ENCODE measurements around the gene CBLB. TPM values are rescaled to one million over a fixed set of nuclear protein-coding genes. Genes with fewer than 3 reads are reported as not detected.
A peak's percentile ranks its signal among the peaks of the same experiment; 100 is the strongest.

The CBLB gene
- polyA plus RNA-seq, 2 of the 4 experiments (the other 2 are of a cell fraction) = 6.8 to 16.2 TPM

DNA sequence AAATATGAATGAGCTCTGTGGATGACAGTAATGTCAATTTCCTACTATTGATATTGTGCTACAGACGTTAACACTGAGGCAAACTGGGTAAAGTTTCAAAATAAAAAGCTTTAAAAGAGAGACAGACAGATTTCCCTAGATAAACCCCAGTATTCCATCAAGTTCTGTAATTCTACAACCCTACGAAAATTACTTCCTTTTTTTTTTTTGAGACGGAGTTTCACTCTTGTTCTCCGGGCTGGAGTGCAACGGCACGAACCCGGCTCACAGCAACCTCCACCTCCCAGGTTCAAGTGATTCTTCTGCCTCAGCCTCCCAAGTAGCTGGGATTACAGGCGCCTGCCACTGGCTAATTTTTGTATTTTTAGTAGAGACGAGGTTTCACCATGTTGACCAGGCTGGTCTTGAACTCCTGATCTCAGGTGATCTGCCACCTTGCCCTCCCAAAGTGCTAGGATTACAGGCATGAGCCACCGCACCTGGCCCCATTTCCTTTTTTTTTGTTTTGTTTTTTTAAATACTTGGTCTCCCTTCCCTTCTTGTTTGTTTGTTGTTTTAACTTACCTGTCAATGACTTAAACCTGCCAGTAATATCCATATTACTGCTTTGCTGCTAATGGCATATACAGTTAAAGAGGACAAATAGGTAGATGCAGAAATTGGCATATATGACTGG is 57.2 kb downstream of the CBLB start:
- no peak for TF ChIP-seq ZNF302 (CRISPR knock-in tag; IDR thresholded peaks at IDR 0.05)
- TF ChIP-seq, protein P1, sequence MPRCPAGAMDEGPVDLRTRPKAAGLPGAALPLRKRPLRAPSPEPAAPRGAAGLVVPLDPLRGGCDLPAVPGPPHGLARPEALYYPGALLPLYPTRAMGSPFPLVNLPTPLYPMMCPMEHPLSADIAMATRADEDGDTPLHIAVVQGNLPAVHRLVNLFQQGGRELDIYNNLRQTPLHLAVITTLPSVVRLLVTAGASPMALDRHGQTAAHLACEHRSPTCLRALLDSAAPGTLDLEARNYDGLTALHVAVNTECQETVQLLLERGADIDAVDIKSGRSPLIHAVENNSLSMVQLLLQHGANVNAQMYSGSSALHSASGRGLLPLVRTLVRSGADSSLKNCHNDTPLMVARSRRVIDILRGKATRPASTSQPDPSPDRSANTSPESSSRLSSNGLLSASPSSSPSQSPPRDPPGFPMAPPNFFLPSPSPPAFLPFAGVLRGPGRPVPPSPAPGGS (IDR thresholded peaks at IDR 0.05) = no peak
- TF ChIP-seq NR3C1 (IDR thresholded peaks at IDR 0.05) = no peak
- TF ChIP-seq, protein P2, sequence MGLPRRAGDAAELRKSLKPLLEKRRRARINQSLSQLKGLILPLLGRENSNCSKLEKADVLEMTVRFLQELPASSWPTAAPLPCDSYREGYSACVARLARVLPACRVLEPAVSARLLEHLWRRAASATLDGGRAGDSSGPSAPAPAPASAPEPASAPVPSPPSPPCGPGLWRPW (IDR thresholded peaks at IDR 0.05) = no peak
- TF ChIP-seq FOXS1 (CRISPR knock-in tag; IDR thresholded peaks at IDR 0.05) = no peak
- TF ChIP-seq MAFK (IDR thresholded peaks at IDR 0.05; ENCODE audit: partially characterized antibody) = no peak
- no peak for TF ChIP-seq GATA3 (IDR thresholded peaks at IDR 0.05; ENCODE audit: borderline replicate concordance)
- TF ChIP-seq JUN (IDR thresholded peaks at IDR 0.05) = no peak
- TF ChIP-seq, protein P3, sequence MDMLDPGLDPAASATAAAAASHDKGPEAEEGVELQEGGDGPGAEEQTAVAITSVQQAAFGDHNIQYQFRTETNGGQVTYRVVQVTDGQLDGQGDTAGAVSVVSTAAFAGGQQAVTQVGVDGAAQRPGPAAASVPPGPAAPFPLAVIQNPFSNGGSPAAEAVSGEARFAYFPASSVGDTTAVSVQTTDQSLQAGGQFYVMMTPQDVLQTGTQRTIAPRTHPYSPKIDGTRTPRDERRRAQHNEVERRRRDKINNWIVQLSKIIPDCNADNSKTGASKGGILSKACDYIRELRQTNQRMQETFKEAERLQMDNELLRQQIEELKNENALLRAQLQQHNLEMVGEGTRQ (IDR thresholded peaks at IDR 0.05) = no peak
- TF ChIP-seq CEBPB (IDR thresholded peaks at IDR 0.05) = no peak
- TF ChIP-seq POLR2A (IDR thresholded peaks at IDR 0.05; ENCODE audit: low read length) = no peak
- TF ChIP-seq CBX8 (IDR thresholded peaks at IDR 0.05) = no peak
- TF ChIP-seq, protein P4, sequence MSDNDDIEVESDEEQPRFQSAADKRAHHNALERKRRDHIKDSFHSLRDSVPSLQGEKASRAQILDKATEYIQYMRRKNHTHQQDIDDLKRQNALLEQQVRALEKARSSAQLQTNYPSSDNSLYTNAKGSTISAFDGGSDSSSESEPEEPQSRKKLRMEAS (IDR thresholded peaks at IDR 0.05) = no peak
- no peak for TF ChIP-seq RAD21 (conservative IDR thresholded peaks at IDR 0.05 in 1 of 2, IDR thresholded peaks at IDR 0.05 in 1 of 2)
- TF ChIP-seq HOXB13 (CRISPR knock-in tag; IDR thresholded peaks at IDR 0.05; ENCODE audit: low read depth) = no peak
- ChIA-PET CTCF (no interaction called here), POLR2A (no interaction called here)
- Histone ChIP-seq H3K9me3 (no peaks in the 10 kb centered on the region), H3K4me2 (peak overlapping the region; percentile 43; the same call in 2 of the 3 replicates), H3K4me1 (peaks cover 53% of the 10 kb centered on the region), H3K4me3 (no peak overlapping the region), H3K27ac (peak overlapping the region in 1 of 2 experiments; percentile 37; a peak in 2 of 6 replicates)
- WGBS (ENCODE audit: missing lambda C conversion rate) = 70% methylated on average over 10 of the region's 10 CpGs
- ATAC-seq (no peak), FAIRE-seq (no peak), DNase-seq (ENCODE audit: low read depth in 1 of 2, low spot score in 1 of 2) (no peak)

DNA sequence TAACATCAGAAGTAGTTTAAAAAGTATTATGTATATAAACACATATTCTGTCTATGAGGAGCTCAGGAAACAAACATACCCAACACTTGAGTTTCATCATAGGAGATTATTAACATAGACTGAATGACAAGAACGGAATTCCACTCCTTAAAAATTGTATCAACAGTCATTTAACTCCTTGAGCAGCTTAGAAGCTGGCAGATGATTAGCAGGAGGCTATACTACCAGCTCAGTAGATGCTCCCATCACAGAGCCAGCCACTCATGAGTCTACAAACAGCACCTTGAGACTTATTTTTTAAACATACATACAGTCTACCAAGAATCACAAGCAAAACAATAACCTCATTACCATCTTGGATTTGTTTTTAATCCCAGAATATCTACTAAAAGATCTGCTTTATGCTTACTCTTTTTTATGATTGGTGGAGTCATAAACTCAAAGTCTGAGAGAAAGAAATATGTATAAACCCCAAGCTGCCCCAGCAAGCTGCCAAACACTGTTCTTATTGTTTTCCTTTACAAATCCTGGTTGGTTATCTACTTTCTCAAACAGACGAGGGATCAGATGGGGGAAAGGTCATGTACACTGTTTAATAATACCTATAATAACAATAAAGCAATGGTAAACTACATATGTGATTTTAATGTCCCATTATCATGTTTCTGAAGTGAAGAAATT is 59.5 kb downstream of the CBLB start:
- ChIA-PET POLR2A (no interaction called here), CTCF (no interaction called here)
- ATAC-seq (peak in 1 of 2 experiments; percentile 58; a peak in 3 of 6 replicates), DNase-seq (ENCODE audit: low read depth in 1 of 2, low spot score in 1 of 2) (no peak), FAIRE-seq (peak; percentile 39)
- Histone ChIP-seq H3K4me3 (no peak overlapping the region), H3K4me1 (peaks cover 68% of the 10 kb centered on the region), H3K9me3 (no peaks in the 10 kb centered on the region), H3K4me2 (peak overlapping the region; percentile 23), H3K27ac (peak overlapping the region; percentile 0 to 48; a peak in 3 of 6 replicates)
- TF ChIP-seq KDM1A (IDR thresholded peaks at IDR 0.05; ENCODE audit: low read depth) (no peak), EHF (CRISPR knock-in tag; IDR thresholded peaks at IDR 0.05) (no peak), CBX2 (IDR thresholded peaks at IDR 0.05; ENCODE audit: borderline replicate concordance, low read depth) (no peak), EP300 (IDR thresholded peaks at IDR 0.05) (no peak), ZNF302 (CRISPR knock-in tag; IDR thresholded peaks at IDR 0.05) (no peak), NR3C1 (IDR thresholded peaks at IDR 0.05) (no peak), ESRRA (IDR thresholded peaks at IDR 0.05; ENCODE audit: borderline replicate concordance, low read length) (no peak), RNF2 (IDR thresholded peaks at IDR 0.05; ENCODE audit: borderline replicate concordance, low read depth) (no peak), FOSB (CRISPR knock-in tag; IDR thresholded peaks at IDR 0.05) (no peak), PHF8 (IDR thresholded peaks at IDR 0.05; ENCODE audit: borderline replicate concordance, low read depth) (no peak), POLR2A (IDR thresholded peaks at IDR 0.05; ENCODE audit: low read length) (no peak), FOXS1 (CRISPR knock-in tag; IDR thresholded peaks at IDR 0.05) (no peak)
- TF ChIP-seq, protein P5, sequence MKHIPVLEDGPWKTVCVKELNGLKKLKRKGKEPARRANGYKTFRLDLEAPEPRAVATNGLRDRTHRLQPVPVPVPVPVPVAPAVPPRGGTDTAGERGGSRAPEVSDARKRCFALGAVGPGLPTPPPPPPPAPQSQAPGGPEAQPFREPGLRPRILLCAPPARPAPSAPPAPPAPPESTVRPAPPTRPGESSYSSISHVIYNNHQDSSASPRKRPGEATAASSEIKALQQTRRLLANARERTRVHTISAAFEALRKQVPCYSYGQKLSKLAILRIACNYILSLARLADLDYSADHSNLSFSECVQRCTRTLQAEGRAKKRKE (CRISPR knock-in tag; IDR thresholded peaks at IDR 0.05; ENCODE audit: low read depth) = no peak
- TF ChIP-seq, protein P6, sequence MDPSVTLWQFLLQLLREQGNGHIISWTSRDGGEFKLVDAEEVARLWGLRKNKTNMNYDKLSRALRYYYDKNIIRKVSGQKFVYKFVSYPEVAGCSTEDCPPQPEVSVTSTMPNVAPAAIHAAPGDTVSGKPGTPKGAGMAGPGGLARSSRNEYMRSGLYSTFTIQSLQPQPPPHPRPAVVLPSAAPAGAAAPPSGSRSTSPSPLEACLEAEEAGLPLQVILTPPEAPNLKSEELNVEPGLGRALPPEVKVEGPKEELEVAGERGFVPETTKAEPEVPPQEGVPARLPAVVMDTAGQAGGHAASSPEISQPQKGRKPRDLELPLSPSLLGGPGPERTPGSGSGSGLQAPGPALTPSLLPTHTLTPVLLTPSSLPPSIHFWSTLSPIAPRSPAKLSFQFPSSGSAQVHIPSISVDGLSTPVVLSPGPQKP (IDR thresholded peaks at IDR 0.05; ENCODE audit: low read depth, low read length) = no peak
- WGBS (ENCODE audit: missing lambda C conversion rate) = 22% methylated on average over 2 of the region's 2 CpGs

Data from A549 (cell line).